GM18505 (cell line): ENCODE results near the gene ERN2.

Experiments
- ATAC-seq: cut with Tn5 transposase; IDR thresholded peaks from one replicate; pipeline ENCODE4 v1.9.1; 2021; ENCODE audit not compliant: unreplicated experiment
- POLR2A ChIP-seq: IDR thresholded peaks from 4 replicates; pipeline ENCODE4 v1.6.1; 2011; ENCODE audit warnings: borderline replicate concordance; ENCODE audit not compliant: insufficient read depth, insufficient read length; ENCODE audit errors: extremely low read depth

The ERN2 gene

DNA sequence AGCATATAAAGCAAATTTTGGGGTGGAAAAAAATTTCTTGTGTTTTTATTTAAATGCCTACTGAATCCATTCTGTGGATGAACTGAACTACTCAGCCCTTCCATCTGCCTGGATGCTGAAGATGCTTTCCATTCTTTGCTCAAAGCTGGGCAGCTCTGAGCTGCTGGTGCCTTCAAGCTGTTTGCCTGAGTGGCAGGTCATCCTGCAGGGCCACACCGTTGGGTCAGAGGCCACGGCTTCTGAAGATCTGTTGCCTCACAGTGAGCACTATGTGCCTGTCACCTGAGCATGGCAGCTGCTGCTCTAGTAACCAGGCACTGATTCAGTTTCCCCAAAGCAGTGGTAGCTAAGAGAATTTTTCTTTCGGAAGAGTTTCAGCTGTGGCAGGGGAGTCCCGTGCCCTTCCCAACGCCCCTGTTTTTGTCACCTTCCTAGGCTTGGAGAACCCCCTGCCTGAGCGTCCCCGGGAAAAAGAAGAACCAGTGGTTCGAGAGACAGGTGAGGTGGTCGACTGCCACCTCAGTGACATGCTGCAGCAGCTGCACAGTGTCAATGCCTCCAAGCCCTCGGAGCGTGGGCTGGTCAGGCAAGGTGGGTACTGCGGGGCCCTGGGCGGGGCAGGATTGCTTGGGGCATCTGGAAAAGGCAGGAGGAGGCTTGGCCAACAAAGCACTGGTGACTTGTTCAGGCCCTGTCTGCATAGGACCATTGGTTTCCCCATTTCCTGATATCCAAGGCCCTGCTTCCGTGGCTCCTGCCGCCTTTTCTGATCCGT lies 25.8 kb downstream of the ERN2 start:
- no peak for TF ChIP-seq POLR2A
- ATAC-seq = no peak

DNA sequence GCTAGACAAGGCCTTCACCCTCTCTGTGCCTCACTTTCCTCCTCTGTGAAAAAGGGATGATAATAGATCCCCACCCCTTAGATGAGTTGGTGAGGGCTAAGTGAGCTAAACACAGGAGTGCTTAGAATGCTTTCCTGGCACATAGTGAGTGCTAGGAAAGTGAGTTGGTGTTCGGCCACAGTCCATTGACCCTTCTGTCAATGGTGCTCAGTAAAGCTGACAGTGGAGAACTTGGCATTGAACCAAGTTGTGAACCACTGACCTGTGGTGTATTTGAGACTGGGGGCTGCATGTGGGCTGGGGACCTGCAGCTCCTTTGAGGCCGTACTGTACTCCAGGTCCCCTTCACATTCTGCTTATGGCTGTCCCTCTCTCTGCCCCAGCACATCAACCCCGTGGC lies 29.5 kb downstream of the ERN2 start:
- ATAC-seq = no peak
- TF ChIP-seq POLR2A = no peak

DNA sequence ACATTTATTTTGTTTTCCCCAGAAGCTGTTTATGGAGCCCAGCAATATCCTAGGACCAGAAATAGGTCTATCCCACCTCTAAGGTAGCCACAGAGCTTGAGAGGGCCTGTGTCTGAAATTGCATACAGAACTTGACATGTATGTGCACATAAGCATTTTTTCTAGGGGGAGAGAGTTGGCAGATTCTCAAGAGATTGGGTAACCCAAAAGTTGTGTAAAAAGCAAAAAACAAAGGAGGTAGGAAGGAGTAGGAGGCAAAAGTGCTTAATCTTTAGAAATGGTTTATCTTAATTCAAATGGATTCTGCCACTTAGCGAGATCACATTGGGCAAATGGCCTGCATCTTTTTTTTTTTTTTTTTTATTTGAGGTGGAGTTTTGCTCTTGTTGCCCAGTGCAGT lies 30.8 kb downstream of the ERN2 start:
- TF ChIP-seq POLR2A = no peak
- no peak for ATAC-seq

DNA sequence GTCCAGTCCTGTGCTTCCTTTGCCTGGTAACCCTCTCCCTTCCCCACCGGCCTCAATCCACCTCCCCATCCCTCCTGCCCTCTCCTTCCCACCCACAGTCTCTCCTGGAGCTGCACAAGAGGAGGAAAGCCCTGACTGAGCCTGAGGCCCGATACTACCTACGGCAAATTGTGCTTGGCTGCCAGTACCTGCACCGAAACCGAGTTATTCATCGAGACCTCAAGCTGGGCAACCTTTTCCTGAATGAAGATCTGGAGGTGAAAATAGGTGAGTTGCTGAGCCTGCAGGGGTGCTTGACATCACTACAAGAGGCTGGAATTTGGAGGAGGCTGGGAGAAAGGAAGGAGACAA lies 33.1 kb downstream of the ERN2 start:
- TF ChIP-seq POLR2A = no peak
- no peak for ATAC-seq

DNA sequence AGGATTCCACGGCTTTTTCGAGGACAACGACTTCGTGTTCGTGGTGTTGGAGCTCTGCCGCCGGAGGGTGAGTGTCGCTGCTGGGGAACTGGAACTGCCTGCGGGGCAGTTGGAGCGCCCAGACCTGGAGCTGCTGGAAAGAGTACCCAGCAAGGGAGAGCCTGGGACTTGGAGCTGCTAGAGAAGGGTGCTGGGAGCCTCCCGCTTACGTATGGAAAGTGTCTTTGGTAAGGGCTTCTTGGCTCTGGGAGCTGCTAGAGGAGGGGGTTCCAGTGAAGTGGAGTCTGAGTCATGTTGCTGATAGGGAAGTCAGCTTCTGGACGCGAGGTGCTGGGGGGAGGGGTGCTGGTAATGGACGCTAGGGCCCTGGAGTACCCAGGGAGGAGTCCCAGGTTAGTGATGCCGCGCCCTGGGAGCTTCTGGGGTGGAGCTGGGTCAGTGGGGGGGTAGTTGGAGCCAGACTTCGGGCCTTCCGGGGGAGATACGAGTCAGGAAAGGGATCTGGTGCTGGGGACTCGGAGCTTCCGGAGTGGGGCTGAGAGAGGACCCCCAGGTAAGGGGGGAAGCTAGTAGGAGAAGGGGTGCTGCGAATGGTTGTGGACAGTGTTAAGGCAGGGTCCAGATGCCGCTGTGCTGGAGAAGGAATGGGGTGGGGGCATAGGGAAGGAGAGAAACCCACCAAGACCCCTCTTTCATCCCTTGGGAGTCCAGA lies 33.6 kb downstream of the ERN2 start:
- no peak for ATAC-seq
- no peak for TF ChIP-seq POLR2A

DNA sequence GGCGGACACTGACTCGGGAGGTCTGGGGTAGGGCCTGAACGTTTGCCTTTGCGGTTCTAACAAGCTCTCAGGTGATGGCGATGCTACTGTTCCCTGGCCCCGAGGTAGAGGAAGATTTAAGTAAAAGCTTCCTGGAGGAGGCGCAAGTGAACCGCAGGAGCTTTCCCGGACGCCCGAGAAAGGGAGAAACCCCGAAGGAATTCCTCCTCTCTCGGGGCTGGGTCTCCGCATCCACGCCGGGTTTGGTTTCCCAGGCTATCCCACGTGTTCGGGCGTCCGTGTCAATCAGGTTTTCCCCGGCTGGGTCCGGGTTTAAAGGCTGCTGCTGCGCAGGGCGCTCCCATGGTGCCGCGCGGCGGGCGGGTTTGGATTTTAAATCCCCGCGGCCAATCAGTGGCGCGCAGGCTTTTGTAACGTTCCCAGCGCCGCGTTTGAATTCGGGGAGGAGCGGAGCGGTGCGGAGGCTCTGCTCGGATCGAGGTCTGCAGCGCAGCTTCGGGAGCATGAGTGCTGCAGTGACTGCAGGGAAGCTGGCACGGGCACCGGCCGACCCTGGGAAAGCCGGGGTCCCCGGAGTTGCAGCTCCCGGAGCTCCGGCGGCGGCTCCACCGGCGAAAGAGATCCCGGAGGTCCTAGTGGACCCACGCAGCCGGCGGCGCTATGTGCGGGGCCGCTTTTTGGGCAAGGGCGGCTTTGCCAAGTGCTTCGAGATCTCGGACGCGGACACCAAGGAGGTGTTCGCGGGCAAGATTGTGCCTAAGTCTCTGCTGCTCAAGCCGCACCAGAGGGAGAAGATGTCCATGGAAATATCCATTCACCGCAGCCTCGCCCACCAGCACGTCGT lies 34.4 kb downstream of the ERN2 start, which contains the start of gene PLK1:
PLK1 (plus strand) TSS at position 460 of the 844 bp plus-strand sequence; CDS start at position 504, 44 bp downstream.
- ATAC-seq = peak; percentile 79
- peak; percentile 67 for TF ChIP-seq POLR2A

DNA sequence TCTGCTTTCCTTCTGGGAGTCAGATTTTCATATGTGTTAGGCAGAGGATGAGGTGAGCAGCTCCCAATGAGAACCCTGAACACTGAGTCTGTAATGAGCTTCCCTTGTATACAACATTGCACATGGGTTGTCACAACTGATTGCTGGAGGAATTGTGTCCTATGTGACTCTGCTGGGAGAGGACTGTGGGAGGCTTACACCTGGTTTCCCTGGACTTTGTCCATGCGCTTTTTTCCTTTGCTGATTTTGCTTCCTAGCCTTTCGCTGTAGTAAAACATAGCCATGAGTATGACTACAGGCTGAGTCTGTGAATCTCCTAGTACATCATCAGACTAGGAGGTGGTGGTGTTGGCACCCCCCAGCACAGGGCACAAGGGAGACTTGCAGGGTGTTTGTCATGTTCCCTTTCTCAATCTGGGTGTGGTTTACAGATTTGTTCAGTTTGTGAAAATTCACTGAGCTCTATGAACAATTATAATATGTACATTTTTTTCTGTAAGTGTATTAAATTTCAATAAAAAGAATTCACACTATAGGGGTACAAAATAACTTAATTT lies 36.0 kb downstream of the ERN2 start:
- no peak for ATAC-seq
- no peak for TF ChIP-seq POLR2A

DNA sequence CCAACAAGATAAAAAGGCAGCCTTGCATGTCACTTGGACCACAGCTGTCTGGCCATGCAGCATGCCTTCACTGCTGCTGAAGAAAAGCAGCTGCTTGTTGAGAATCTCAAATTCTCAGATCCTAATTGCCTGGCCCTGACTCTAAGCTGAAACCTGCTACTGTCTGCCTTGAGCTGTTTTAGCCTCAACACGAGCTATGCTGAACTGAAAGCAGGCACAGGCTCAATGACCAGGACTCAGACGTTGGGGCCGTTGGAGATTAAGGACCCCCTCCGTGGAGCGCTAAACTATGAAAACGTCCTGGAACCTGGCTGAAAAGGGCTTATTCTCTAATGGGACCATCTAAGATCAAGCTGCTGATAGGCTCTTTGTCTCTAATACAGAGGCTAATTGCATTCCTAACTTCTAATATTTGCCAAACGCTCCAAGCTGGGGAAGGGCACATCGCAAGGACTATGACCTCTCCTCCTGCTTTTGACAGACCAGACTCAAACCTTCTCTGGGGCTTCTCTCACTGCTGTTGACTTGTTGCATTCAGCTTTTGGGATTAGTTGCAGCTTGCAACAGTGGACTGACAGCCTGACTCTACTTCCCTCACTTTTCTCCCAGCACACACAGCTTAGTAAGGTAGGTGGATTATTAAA lies 38.9 kb downstream of the ERN2 start:
- ATAC-seq = no peak
- TF ChIP-seq POLR2A = no peak

DNA sequence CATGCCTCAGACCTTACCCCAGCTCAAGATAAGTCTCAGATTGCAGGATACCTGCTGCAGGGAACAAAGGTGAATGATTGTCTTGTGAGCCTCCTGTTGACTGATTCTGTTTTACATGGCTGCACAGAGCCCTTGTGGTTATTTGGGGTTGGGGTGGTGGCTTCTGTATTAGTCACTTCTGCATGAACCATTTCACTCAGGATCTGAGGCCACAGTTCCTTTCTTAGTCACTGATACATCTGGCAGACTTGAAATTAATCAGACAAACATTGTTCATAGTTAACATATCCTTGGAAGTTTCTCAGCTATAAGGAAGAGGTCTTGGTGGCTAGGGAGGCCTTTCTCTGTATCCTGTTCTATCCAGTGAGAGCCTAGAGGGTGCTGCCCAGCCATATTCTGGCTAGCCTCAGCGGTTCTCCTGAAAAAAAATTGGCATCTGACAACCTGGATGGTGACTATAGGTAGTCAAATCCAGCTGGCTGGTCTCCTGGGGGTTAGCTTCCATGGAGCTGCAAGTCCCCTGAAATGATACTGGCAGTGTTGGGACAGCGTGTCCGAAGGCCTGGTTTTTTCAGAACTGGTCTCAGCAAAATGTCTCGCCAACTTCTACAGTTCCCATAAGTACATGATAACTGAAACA lies 42.8 kb downstream of the ERN2 start:
- peak; percentile 89 for ATAC-seq
- no peak for TF ChIP-seq POLR2A

DNA sequence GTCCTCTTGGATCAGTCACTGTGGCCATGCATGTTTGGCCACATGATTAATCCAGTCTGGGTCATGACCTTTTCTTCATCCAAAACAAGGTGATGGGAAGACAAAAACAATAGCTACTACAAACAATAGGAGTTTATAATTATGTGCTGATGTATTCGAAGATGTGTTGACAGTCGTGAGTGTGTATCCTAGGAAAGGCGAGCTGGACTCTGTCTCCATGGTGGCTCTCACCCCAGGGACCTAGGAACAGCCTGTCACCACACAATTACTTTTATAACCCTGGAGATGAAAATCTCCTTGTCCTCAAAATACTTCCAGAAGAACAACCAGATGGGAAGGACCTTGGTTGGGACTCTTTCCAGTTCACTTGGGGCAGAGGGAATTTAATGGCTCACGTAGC lies 44.1 kb downstream of the ERN2 start:
- TF ChIP-seq POLR2A = no peak
- no peak for ATAC-seq

DNA sequence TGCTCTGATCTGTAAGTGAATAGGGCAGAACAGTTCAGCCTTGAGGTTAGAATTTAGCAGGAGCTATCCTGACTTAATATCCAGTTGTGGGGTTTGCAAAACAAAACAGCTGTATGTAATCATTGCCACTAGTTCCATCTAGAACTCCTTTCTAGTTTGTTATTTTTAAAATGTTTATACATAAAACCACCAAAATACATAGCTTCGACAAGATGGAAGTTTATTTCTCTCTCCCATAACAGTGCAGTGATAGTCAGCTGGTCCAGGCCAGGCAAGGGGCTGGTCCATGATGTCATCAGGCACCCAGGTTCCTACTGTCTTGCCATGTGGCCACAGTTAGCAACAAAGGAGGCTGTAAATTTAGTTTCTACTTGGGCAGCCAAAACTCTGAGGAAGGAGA lies 44.8 kb downstream of the ERN2 start:
- no peak for ATAC-seq
- no peak for TF ChIP-seq POLR2A

DNA sequence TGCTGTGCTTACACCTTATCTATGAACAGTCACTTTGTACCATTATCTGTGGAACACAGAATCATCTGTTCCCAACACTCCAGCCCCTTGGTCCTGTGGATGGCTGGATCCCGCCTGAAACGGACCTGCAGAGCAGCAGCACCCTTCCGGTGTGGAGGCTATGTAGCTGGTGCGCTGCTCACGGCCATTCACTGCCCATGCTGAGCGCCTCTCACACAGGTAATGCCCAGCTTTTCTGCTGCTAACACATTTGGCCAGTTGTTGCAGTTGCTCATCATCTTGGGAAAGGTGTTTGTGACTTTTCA lies 45.7 kb downstream of the ERN2 start:
- ATAC-seq = no peak
- no peak for TF ChIP-seq POLR2A
